ENCODE results near the gene DCTN4. TPM values are rescaled to one million over a fixed set of nuclear protein-coding genes. Genes with fewer than 3 reads are reported as not detected.
"Not testable (repeated sequence)": the region's sequence is repeated elsewhere in the genome, so short reads cannot be mapped to it uniquely, and the experiment has no call there.

The DCTN4 gene
- total RNA-seq, 1 donor = 73.9 TPM

DNA sequence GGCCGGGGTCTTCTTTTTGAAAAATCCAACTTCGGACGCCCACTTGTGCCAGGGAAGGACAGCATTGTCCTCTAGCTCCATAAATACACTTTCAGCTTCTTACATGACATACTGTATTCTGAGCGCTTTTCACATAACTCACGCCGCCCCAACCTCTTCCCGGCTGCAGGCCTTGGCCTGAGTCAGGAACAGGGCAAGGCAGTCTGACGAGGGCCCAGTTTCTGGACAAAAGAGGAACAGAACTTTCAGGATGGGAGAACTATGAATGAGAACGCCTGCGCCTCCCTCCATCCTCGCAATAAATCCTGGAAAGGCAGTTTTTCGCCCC is 650 bp downstream of the DCTN4 start:
- DNase-seq (ENCODE audit: low read depth) = no peak

GRCh38 chr5:150757087-150757649 is 1.6 kb downstream of the DCTN4 start:
- no peak for TF ChIP-seq CTCF (IDR thresholded peaks at IDR 0.05; ENCODE audit: insufficient read depth, low read length)
- no peak for DNase-seq (ENCODE audit: low read depth)
- peak overlapping the region; percentile 75 for H3K4me3 ChIP-seq (ENCODE audit: low read depth, low read length)

More for the DNA sequence above, 650 bp downstream of the DCTN4 start:
- H3K4me3 ChIP-seq (ENCODE audit: low read depth, low read length) = peak overlapping the region; percentile 75
- TF ChIP-seq CTCF (IDR thresholded peaks at IDR 0.05; ENCODE audit: insufficient read depth, low read length) = no peak

- no peak for TF ChIP-seq CTCF (IDR thresholded peaks at IDR 0.05; ENCODE audit: insufficient read depth, low read length)
- no peak for DNase-seq (ENCODE audit: low read depth)
- no peak overlapping the region for H3K4me3 ChIP-seq (ENCODE audit: low read depth, low read length)
These were observed 5.0 kb downstream of the DCTN4 start for GRCh38 chr5:150753863-150754262.

- TF ChIP-seq CTCF (IDR thresholded peaks at IDR 0.05; ENCODE audit: insufficient read depth, low read length) = no peak
- DNase-seq (ENCODE audit: low read depth) = no peak
- no peak overlapping the region for H3K4me3 ChIP-seq (ENCODE audit: low read depth, low read length)
These were observed 5.4 kb downstream of the DCTN4 start for GRCh38 chr5:150753463-150753862.

DNA sequence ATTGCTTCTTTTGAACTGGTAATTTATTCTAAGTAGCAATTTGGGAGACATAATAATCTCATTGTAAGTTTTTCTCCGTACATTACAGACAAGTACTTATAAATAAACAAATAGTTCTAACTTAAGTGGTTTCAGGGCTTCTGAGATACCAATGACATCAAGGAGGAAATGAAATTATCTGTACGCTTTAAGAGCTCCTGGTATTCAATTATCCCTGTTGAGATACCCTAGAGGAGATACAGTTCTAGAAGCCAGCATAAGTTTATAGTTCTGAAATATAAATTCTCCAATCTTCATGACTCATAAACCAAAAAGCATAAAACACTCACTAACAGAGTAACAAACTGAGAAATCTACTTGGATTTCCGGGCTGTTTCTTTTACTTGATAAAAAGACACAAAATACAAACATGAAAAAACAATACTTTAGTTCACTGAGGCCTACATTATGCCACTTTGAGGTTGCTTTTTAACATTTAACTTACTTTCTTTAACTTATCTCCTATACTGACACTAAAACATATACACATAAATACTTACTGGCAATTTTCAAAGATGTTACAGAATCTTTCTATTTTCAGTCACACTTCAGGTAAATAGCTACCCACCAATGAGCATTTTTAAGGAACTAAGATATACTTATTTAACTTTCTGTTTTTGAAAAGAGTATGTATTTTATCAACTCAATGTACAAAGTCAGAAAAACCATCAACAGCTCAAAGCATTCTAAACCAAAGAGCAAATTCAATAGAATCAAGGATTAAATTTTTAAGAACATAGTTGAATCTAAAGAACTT is 7.5 kb downstream of the DCTN4 start:
- no peak for TF ChIP-seq CTCF (IDR thresholded peaks at IDR 0.05; ENCODE audit: insufficient read depth, low read length)
- no peak overlapping the region for H3K4me3 ChIP-seq (ENCODE audit: low read depth, low read length)
- no peak for DNase-seq (ENCODE audit: low read depth)

- no peak overlapping the region for H3K4me3 ChIP-seq (ENCODE audit: low read depth, low read length)
- no peak for TF ChIP-seq CTCF (IDR thresholded peaks at IDR 0.05; ENCODE audit: insufficient read depth, low read length)
- DNase-seq (ENCODE audit: low read depth) = no peak
These were observed 8.3 kb downstream of the DCTN4 start for GRCh38 chr5:150750469-150750868.

DNA sequence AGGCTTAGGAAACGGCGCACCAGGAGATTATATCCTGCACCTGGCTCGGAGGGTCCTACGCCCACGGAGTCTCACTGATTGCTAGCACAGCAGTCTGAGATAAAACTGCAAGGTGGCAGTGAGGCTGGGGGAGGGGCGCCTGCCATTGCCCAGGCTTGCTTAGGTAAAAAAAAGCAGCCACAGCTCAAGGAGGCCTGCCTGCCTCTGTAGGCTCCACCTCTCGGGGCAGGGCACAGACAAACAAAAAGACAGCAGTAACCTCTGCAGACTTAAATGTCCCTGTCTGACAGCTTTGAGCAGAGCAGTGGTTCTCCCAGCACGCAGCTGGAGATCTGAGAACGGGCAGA is 15.7 kb downstream of the DCTN4 start:
- not testable (repeated sequence) for DNase-seq (ENCODE audit: low read depth); H3K4me3 ChIP-seq (ENCODE audit: low read depth, low read length)

- H3K4me3 ChIP-seq (ENCODE audit: low read depth, low read length) = not testable (repeated sequence)
- peak; percentile 58 for DNase-seq (ENCODE audit: low read depth)
These were observed 16.2 kb downstream of the DCTN4 start for GRCh38 chr5:150742455-150743141.

All from fibroblast of the aortic adventitia (primary cell).